Transverse colon (tissue), 4 donors: ENCODE measurements around the gene ST3GAL2. TPM values are rescaled to one million over a fixed set of nuclear protein-coding genes. Genes with fewer than 3 reads are reported as not detected.
"Not testable (repeated sequence)": the region's sequence is repeated elsewhere in the genome, so short reads cannot be mapped to it uniquely, and the experiment has no call there.

Source experiments
- DNase-seq: peaks from one replicate; pipeline ENCODE4 v3.0.0-alpha.2; 2019
- H3K27ac ChIP-seq, 4 donors: fragments of 200-600 bp; sonication (generic); 2 replicates each; pipeline ENCODE4 v1.5.1; 2016 to 2018; ENCODE audit warnings: inconsistent platforms in 4 of 4
- H3K27me3 ChIP-seq: fragments of 200-600 bp; sonication (generic); 2 replicates; pipeline ENCODE4 v1.5.1; 2017; ENCODE audit warnings: inconsistent platforms
- H3K36me3 ChIP-seq, 4 donors: fragments of 200-600 bp; sonication (generic); 2 replicates each; pipeline ENCODE4 v1.5.1; 2017 to 2019; ENCODE audit warnings: inconsistent platforms in 4 of 4
- H3K4me1 ChIP-seq, 4 donors: fragments of 200-600 bp; sonication (generic); 2 replicates each; pipeline ENCODE4 v1.5.1; 2017 to 2020; ENCODE audit warnings: inconsistent platforms in 4 of 4
- H3K4me3 ChIP-seq, 4 donors: fragments of 200-600 bp; sonication (generic); 1 replicate in 1 of 4; 2 replicates in 3 of 4; pipeline versions ENCODE4 v1.5.1 to v1.6.1; 2017 to 2019; ENCODE audit warnings: inconsistent platforms in 4 of 4
- H3K9me3 ChIP-seq, 2 donors: fragments of 200-600 bp; sonication (generic); 2 replicates each; pipeline ENCODE4 v1.5.1; 2017 to 2019; ENCODE audit warnings: inconsistent platforms in 2 of 2
- CTCF ChIP-seq, 5 experiments: fragments of 200-600 bp in 3 of 5; fragments of 450-650 bp in 2 of 5; sonication (generic) in 3 of 5; IDR thresholded peaks; 1 replicate in 2 of 5; 2 replicates in 3 of 5; pipeline ENCODE4 v1.5.1; 2016 to 2017; ENCODE audit warnings: antibody characterized with exemption in 5 of 5, inconsistent platforms in 3 of 5, mild to moderate bottlenecking in 2 of 5, moderate library complexity in 1 of 5
- EP300 ChIP-seq: sonication (generic); formaldehyde crosslinking; IDR thresholded peaks from one replicate; pipeline ENCODE4 v1.6.1; 2017; ENCODE audit warnings: antibody characterized with exemption, low read depth
- POLR2A ChIP-seq: fragments of 450-650 bp; IDR thresholded peaks from one replicate; pipeline ENCODE4 v1.6.1; 2016; ENCODE audit warnings: antibody characterized with exemption, mild to moderate bottlenecking, moderate library complexity
- POLR2AphosphoS5 ChIP-seq, 3 donors: sonication (generic); formaldehyde crosslinking; IDR thresholded peaks; one replicate each; pipeline ENCODE4 v1.6.1; 2016; ENCODE audit warnings: antibody characterized with exemption in 3 of 3
- WGBS, 2 donors: methylation state at CpG; one replicate each; pipeline ENCODE4 v1.1.5; 2018; ENCODE audit warnings: low coverage in 1 of 2; 5-methylcytosine and 5-hydroxymethylcytosine counted together
- in situ Hi-C, 4 donors: fragments of 200-750 bp; cut with MboI; loops; one replicate each; pipeline versions ENCODE4 v1.15.0 to v1.15.1; 2017; ENCODE audit warnings: low sequenced_read_pairs in 3 of 4, low pct_ligation_motif_present in 1 of 4, low pct_unique_long_range_greater_than_20kb in 1 of 4
- intact Hi-C: fragments of 100-400 bp; cut with DNase I; formaldehyde crosslinking; loops from one replicate; pipeline ENCODE4 v1.15.1; 2023; ENCODE audit warnings: low total_unique reads
- total RNA-seq, 4 donors: library from RNA; depleted of rRNA; stranded (reverse); fragments of >200 nt; gene quantifications; one replicate each; pipeline ENCODE4 v1.1.0, GENCODE V29; 2016

Gene ST3GAL2
- total RNA-seq, 4 donors from 2014 or later: 2.6 to 16.5 (median 8.5) TPM

- intact Hi-C loops: no loop called here
- Histone ChIP-seq H3K9me3 (no peaks in the 10 kb centered on the region), H3K4me1 (peaks cover 4 to 11% (median 6%) of the 10 kb centered on the region in 4 donors), H3K36me3 (no peaks in the 10 kb centered on the region), H3K27me3 (no peaks in the 10 kb centered on the region), H3K4me3 (no peak overlapping the region), H3K27ac (no peak overlapping the region)
- TF ChIP-seq POLR2AphosphoS5 (IDR thresholded peaks at IDR 0.05) (no peak), EP300 (no peak), CTCF (IDR thresholded peaks at IDR 0.05) (no peak), POLR2A (no peak)
- no peak for DNase-seq
- 77% methylated on average over 4 of the region's 4 CpGs; no CpG with 5 or more reads in 1 of the 2 donors for WGBS, 2 donors
- in situ Hi-C loops: no loop called here
Measured at GRCh38 chr16:70341600-70341999, 97.3 kb downstream of the ST3GAL2 start.

GRCh38 chr16:70337814-70338213 is 101.1 kb downstream of the ST3GAL2 start:
- H3K9me3 ChIP-seq: no peaks in the 10 kb centered on the region
- in situ Hi-C loops: no loop called here
- H3K27me3 ChIP-seq: no peaks in the 10 kb centered on the region
- no peak for DNase-seq
- H3K36me3 ChIP-seq: peaks cover 0 to 22% (median 6%) of the 10 kb centered on the region in 4 donors
- WGBS, 2 donors: 98 to 100% methylated on average over 5 of the region's 5 CpGs
- intact Hi-C loops: no loop called here
- no peak overlapping the region for H3K4me3 ChIP-seq
- no peak overlapping the region for H3K27ac ChIP-seq
- TF ChIP-seq POLR2AphosphoS5 (IDR thresholded peaks at IDR 0.05) (no peak), CTCF (IDR thresholded peaks at IDR 0.05) (no peak), EP300 (no peak), POLR2A (no peak)
- no peaks in the 10 kb centered on the region for H3K4me1 ChIP-seq

- H3K27ac ChIP-seq, DNase-seq, H3K4me3 ChIP-seq, H3K27me3 ChIP-seq, H3K9me3 ChIP-seq, H3K4me1 ChIP-seq, in situ Hi-C loops, intact Hi-C loops: not testable (repeated sequence)
- peaks cover 0 to 38% (median 14%) of the 10 kb centered on the region in 4 donors for H3K36me3 ChIP-seq
- 40 to 86% methylated on average over 1 to 7 of the region's 12 CpGs for WGBS, 2 donors
Measured at GRCh38 chr16:70332728-70333127, 106.2 kb downstream of the ST3GAL2 start.

GRCh38 chr16:70331588-70332358 is 107.1 kb downstream of the ST3GAL2 start:
- WGBS, 2 donors: 59 to 72% methylated on average over 3 to 9 of the region's 9 CpGs

More at GRCh38 chr16:70331588-70332358, 107.1 kb downstream of the ST3GAL2 start:
- in situ Hi-C loops (no loop called here), intact Hi-C loops (no loop called here)
- no peak overlapping the region for H3K27ac ChIP-seq
- DNase-seq: no peak
- no peaks in the 10 kb centered on the region for H3K27me3 ChIP-seq
- H3K9me3 ChIP-seq: no peaks in the 10 kb centered on the region
- TF ChIP-seq EP300 (no peak), CTCF (IDR thresholded peaks at IDR 0.05) (peak; percentile 29 to 37 (median 32)), POLR2AphosphoS5 (IDR thresholded peaks at IDR 0.05) (no peak)
- no peaks in the 10 kb centered on the region for H3K4me1 ChIP-seq
- H3K4me3 ChIP-seq: no peak overlapping the region
- H3K36me3 ChIP-seq: peaks cover 0 to 44% (median 19%) of the 10 kb centered on the region in 4 donors
